Activated CD4-positive, alpha-beta T cell treated with anti-CD3 and anti-CD28 coated beads, Interleukin-10, Interleukin-2, amounts not matched to agents 100 ng/mL and 50 ng/mL, durations not matched to agents 16 hours and 8 hours (primary cell): ENCODE measurements around the gene MRPL54.
A peak's percentile ranks its signal among the peaks of the same experiment; 100 is the strongest.

Experiments used
- DNase-seq: peaks from one replicate; pipeline ENCODE4 v3.0.0-alpha.2; 2020

The MRPL54 gene

DNA sequence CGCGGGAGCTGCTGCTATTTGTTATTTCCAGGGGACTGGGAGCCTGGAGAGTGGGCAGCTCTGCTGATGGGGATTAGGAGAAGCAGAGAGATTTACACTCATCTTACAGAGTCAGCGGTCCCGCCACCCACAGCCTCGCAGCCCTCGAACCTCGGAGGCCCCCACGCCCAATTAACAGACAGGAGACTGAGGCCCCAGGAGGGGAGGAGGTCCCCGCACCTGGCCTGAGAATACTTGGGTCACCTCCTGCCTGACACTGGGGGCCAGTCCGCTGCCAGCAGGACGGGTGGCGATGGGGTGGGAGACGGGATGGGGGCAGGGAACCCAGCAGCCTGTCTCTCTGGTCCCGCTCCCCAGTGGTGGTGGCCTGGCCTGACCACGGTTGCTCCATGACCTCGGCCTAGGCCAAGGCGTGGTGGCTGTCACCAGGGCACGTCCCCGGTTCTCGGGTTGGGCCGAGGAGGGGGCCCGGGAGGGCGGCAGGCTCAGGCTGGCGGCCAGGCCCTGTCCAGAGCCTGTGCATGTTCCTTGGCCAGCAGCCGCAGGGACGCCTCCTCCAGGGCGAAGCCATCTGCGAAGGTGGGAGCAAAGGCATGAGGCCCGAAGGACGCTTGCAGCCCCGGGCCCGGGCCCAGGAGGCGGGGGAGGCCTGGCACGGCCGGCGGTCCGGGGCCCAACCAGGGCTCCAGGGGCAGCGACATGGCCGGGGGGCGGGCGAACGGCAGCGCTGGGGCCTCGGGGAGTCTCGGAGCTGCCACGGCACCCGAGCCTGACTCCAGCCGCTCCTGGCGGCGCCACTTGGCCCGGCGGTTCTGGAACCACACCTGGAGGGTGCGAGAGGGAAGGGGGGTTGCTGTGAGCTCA, 7.9 kb downstream of the MRPL54 start:
- no peak for DNase-seq

DNA sequence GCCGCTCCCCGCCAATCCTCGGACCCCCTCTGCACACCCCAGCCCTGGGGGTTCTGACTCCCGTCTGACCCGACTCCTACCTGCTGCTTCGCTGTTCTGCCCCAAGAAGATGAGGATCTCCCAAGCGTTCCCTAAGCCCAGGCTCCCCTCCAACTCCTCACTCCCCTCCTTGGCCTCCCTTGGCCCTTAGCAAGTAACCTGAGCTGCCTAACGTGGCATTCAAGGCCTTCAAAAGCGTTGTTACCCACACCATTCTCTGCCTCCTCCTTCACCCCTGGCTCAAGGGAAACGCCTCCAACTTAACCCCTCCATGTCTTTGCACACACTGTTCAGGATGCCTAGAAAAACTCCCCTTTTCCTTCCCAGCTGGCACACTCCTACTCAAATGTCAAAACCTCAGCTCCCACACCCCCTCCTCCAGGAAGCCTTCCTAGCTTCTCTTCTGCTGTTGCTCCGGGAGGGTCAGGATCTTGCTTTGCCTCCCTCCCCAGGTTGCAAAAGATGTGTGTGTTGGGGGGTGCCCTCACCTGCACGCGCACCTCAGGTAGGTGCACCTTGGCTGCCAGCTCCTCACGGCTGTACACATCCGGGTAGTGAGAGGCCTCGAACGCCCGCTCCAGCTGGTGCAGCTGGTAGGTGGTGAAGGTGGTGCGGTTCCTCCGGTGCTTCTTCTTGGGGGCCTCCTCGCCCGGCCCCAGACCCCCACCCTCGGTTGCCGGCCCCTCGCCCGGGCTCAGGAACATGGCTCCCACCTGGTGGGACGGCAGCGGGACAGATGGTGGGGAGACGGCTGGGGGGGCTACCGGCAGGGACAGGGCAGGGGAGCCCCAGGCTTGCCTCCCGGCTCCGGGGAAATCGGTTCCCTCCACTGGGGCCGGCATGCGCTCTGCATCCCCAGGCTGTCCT, 8.8 kb downstream of the MRPL54 start:
- no peak for DNase-seq

DNA sequence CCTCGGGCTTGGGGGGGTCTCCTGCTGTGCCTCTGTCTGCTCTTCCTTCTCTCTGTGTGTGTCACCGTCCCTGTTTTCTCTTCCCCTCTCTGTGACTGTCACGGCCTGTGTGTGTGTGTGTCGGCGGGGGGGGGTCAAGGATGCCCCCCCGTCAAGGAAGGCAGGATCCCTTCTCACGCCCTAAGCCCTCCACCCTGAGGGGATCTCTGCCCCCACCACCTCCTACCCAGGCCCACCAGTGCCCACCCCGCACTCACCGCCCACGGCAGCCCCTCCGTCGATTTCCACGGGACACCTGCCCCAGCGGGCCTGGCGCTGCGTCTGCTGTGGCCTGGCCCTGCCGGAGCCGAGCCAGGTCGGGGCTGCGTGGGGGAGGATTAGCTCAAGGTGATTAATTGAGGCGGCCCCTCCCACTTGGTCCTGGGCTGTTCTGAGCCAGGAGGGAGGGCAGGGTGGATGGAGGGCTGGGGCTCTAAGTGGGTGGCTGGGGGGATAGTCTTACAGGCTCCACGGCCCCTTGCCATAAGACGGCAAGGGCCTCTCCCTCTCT, 9.5 kb downstream of the MRPL54 start, which contains the start of gene RAX2:
RAX2 (minus strand) TSS at position 323 of the 550 bp plus-strand sequence. CDS start 486 bp downstream, outside the sequence.
- DNase-seq = no peak

DNA sequence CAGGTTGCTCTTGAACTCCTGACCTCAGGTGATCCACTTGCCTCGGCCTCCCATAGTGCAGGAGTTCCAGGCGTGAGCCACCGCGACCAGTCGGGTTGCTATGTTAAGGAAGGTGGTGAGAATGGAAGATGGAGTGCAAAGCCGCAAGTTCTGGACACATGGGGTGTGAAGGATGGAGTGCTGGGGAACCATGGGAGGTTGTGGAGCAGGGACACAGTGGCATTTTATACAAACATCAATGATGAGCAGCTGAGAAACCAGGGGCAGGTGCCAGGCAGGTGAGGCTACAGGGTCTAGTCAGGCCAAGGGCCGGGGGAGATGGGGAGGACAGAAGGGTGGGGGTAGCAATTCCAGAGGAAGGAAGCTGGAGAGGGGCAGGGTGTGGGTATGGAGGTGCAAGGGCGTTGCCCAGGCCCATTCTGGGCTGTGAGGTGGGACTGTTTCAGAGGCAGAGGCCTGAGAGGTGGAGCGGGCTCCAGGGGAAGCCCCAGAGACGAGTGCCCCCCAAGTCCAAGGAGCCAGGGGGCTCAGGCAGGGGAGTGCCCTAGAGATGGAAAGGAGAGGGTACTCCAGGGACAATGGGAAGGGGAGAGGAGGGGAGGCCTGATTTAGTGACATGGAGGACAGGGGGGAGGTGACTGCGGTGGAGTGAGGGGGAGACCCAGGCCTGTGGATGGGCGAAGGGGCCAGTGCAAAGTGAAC, 11.5 kb downstream of the MRPL54 start:
- no peak for DNase-seq

DNA sequence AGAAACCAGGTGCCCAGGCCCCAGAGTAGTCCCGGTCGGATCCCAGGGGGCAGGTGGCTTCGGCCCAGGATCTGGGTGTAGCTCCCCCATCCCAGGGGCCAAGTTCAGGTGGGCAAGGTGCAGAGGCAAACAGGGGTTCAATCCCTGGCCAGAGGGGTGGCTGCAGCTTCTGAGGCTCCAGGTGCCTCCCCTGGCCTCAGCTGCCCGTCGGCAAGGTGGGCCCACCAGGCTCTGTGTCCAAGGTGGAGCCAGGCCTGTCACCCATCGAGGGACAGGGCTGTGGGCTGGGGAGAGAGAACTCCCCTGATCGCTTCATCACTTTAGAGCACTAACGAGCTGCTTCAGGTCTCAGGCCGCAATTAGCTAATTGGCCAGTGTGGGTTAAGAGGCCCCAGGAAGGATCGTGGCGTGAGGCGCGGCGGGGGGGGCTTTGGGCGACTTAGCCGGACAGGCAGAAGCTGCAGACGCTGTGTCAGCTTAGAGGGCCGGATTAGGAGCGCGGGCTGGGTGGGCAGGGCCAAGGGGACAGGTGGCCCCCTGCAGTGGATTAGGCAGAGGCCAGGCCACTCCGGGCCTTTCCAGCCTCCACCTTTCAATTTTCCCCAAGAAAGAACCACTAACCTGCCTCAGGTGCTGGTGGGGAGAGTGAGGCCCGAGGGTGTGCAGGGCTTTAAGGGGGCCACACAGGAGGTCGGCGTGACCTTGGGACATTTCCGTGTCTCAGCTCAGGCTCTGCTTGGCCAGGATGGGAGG, 12.3 kb downstream of the MRPL54 start:
- DNase-seq = no peak

DNA sequence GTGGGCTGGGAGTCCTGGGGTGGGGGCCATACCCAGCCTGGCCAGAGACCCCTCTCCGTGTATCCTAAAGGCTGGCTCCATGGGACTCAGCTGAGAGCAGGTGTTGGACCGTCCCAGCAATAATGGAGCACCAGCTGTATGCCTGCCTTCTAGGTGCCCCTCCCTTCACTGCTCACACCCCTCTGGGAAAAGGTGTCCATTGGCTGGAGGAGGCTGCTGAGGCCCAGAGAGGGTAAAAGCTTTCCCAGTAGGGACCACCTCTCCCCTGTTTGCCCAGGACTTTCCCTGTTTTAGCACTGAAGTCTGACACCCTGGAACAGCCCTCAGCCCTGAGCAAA, 12.9 kb downstream of the MRPL54 start:
- DNase-seq = no peak

DNA sequence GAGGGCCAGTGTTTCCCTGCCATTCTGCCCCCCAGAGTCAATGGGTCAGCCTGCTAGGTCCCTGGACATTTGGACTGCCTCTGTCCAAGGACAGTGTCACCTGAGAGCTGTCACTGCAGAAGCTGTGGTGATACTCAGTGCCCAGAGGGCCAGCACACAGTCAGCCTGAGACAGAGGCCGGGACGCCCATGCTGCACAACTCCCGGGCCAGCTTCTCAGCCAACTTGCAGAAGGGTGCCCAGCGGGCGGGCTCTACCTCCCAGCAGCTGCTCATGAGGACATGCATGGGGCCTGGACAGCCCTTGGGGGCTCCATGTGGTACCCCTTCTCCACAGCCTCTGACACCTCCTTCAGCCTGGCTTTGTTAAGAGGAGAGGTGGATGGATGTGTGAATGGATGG, 13.3 kb downstream of the MRPL54 start:
- no peak for DNase-seq

DNA sequence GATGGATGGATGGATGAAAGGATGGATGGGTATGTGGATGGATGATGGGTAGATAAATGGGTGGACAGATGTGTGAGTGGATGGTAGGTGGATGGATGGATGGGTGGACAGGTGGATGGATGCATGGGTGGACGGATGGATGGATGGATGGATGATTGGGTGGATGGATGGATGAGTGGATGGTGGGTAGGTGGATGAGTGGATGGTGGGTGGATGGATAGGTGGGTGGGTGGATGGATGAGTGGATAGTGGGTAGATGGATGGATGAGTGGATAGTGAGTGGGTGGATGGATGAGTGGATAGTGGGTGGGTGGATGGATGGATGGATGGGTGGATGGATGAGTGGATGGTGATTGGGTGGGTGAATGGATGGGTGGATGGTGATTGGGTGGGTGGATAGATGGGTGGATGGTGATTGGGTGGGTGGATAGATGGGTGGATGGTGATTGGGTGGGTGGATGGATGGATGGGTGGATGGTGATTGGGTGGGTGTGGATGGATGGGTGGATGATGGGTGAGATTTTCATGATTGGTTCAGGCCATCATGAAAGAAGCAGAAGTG, 14.1 kb downstream of the MRPL54 start:
- no peak for DNase-seq

DNA sequence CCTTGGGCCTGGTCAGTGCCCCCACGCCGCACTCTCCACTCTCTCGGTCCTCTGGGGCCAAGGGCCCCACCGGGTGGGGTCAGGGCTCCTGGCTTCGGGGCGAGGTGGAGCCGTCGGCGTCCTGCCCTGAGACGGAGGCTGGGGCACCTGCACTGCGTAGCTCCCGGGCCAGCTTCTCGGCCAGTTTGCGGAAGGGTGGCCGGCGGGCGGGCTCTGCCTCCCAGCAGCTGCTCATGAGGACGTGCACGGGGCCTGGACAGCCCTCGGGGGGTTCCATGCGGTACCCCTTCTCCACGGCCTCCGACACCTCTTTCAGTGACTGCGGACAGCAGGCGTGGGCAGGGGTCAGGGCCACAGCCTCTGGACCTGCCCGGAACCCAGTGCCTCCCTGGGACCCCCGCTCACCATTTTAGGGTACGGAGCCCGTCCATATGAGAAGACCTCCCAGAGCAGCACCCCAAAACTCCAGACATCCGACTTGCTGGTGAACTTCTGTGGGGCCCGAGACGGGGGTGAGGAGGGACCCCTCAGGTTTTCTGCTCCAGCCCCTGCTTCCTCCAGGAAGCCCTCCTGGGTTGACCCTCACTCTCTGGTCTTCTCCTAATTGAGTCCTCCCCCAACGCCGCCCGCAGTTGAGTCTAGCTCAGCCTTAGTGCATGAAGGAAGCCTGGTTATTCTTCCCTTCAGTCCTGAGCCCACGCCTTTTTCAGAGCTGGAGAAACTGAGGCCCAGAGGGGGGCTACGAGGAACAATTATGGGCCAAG, 15.8 kb downstream of the MRPL54 start:
- DNase-seq = no peak

DNA sequence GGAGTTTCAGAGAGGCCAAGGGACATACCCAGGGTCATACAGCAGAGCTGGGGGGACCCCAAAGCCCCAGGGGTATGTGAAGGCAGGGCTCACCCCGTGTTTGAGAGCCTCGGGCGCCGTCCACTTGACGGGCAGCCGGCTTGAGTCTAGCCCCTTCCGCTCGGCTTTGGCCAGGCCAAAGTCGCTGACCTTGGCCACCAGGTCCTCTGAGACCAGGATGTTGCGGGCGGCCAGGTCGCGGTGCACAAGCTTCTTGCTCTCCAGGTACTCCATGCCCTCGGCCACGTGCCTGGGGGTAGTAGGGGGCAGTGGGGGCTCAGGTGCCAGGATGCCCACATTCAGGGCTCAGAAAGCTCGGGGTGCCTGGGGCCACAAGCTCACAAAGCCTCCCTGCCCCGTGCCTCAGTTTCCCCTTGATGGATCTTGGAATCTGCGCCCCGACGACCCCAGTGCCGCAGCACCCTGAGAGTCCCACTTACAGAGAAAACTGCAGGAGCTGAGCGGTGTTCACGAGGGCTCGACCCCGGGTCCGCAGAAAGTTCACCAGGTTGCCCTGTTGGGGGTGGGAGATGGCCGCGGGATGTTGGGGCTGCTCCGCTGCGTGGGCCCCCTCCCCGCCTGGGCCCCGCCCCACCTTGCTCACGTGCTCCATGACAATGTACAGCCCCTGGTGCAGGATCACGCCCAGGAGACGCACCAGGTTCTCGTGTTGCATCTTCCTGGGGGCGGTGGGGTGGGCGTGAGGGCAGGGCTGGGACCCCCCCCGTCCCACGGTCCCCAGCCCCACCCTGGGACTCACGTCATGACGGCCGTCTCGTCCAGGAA, 16.6 kb downstream of the MRPL54 start:
- DNase-seq = no peak

DNA sequence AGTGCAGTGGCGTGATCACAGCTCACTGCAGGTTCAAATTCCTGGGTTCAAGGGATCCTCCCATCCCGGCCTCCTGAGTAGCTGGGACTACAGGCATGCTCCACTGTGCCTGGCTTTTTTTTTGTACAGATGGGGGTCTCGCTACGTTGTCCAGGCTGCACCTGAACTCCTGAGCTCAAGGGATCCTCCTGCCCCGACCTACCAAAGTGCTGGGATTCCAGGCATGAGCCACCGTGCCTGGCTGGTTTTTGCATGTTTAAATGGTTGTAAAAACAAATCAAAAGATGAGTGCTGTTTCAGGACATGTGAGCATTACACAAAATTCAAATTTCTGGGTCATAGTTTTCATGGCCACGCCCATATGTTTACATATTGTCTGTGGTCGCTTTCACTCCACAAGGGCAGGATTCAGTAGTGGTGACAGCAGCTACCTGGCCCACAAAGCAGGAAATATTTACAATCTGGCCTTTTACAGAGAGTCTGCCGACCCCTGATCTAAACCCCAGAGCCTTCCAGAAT, 18.4 kb downstream of the MRPL54 start:
- DNase-seq = no peak

DNA sequence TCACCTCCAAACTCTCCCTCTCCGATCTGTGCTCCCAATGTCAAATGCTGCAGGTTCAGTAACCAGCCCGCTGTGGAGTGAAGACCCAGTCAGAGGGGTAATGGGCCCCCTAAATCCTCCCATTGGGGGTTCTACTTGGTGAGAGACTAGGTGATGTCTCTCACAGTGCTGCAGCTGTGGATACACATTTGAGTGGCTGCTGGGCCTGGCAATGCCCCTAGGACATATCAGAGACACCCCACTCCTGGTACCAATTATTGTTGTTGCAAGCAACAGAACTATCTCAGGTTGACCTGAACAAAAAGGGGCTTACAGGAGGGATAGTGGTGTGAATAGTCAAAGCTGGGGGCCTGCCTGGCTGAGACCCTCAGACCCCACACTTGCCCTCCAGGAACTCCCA, 19.1 kb downstream of the MRPL54 start:
- no peak for DNase-seq

DNA sequence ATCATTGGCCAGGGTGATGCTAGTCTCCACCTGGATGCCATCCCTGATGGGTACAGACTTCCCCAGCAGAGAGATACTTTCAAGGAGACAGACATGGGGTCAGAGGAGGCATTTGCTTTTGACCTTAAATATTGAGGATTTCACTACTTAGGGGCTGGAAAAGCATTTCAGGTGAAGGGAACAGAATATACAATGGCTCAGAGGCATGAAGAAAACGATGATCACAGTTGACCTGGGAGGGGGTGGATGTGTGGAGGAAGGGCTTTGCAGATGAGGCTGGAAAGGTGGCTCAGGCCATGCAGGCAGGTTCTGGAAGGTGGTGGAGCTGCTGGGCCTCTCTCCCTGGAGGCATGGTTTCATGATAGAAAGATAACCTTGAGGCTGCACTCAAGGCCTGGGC, 19.8 kb downstream of the MRPL54 start:
- no peak for DNase-seq

DNA sequence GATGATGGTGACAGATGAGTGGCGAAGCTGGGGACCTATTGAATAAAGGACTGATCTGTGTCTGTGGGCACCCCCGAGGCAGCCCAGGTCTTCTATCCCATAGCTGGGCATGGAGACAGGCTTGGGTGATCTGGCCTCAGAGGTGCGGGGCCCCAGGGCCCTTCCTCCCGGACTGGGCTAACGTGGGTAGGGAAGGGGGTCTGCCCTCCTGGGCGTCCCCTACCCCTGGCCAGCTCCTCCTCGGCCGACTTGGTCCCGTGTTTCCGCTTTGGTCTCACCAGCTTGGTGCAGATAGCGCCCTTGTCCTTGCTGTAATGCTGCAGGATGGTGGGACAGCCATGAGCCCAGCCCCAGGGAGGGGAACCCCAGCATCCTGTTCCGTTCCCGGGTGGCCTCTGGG, 20.4 kb downstream of the MRPL54 start:
- DNase-seq = no peak

DNA sequence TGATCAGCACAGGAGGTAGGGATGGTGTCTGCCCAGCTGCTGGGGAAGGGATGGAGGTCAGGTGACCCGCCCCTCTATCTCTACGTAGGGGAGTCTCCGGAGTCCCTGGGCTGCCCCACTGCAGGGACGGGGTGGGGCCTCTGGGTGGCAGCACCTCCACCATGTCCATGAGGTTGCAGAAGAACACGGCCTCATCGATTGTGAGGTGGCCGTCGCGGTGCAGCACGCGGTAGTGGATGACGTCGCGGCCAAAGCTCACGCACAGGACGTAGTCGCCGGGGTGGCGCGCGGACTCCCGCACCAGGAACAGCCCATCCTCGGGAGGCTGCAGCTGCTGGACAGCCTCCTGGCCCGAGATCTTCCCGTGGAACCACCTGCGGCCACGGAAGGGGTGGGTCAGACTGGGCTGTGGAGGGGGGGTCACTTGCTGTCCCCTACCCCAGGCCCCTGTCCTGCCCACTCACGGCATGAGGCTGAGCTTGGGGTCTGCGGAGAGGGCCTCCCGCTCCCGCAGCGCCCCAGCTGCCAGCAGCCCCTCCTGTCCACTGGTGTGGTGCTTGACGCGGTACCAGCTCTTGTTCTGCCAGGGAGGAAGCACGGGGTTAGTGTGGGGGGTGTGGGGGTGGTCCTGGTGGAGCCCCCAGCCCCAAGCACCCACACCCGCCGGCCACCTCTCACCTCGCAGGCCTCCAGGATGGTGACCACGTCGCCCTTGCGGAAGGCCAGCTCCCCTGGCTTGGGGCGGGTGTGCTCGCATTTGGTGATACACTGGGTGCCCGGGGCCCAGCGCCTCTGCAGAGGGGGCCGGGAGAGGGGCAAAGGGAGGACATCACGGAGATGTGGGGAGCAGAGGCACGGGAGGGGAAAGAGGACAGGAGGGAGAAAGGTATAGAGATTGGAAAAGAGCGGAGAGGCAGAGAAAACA, 21.4 kb downstream of the MRPL54 start:
- DNase-seq = peak; percentile 20

DNA sequence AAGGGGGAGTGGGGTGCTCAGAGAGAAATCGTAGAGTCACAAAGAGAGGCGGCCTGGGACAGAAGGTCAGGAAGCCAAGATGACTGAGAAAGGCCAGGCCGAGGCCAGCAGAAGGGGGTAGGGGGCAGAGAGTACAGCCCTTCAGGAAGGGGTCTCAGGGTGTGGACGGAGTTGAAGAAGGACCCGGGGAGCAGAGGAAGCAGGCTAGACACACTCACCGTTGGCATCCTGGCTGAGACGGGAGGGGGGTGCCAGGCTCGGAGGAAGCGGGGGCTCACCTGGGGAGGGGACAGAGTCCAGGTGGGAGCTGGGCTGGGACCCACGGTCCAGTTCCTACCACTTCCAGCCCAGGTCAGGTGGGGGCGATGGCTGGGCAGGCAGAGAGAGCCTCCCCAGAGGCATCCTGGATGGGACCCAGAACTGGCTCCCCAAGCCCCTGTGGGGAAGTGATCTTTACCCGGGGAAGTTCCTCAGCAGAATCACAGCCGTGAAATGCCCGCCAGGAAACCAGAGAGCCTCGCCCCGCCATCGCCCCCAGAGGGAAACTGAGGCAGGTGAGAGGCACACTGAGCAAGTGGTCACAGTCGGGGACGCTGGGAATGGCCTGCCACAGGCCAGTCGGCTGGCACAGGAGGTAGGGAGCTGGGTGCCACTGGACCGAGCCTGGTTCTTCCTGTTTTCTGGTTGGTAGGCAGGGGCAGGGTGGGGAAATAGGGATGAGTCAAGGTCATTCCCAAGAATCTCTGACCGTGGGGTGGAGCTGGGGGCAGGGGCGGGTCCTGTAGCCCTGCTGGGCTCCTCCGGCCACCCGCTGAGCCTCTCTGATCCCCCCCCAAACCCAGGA, 22.3 kb downstream of the MRPL54 start:
- no peak for DNase-seq

DNA sequence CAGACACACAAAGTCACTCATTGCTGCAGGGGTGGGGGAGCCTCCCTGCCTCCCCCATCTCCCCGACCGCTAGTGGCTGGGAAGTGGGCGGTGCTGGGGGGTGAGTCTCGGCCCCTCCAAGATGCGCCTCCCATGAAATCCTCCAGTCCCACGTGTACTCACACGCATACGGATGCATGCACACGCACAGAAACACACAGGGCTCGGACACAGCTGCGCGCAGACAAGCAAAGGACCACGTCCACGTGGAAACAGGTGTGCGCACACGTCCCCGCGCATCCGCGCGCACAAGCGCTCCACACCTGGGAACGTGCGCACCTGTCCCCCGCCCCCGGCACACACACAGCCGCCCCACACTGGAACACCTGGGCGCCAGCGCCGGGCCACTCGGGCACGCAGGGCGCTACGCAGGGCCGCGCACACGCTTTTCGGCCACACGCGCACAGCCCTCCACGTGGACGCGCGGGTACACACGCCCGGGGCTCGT, 23.0 kb downstream of the MRPL54 start:
- DNase-seq = peak; percentile 17
